NCI-H774 (cell line): ENCODE data around the gene PITRM1.
A peak's percentile ranks its signal among the peaks of the same experiment; 100 is the strongest.
"Not testable (repeated sequence)": the region's sequence is repeated elsewhere in the genome, so short reads cannot be mapped to it uniquely, and the experiment has no call there.

Experiments used
- DNase-seq: peaks from one replicate; lab custom pipeline; 2025; lab: John Stamatoyannopoulos, UW

The PITRM1 gene, protein sequence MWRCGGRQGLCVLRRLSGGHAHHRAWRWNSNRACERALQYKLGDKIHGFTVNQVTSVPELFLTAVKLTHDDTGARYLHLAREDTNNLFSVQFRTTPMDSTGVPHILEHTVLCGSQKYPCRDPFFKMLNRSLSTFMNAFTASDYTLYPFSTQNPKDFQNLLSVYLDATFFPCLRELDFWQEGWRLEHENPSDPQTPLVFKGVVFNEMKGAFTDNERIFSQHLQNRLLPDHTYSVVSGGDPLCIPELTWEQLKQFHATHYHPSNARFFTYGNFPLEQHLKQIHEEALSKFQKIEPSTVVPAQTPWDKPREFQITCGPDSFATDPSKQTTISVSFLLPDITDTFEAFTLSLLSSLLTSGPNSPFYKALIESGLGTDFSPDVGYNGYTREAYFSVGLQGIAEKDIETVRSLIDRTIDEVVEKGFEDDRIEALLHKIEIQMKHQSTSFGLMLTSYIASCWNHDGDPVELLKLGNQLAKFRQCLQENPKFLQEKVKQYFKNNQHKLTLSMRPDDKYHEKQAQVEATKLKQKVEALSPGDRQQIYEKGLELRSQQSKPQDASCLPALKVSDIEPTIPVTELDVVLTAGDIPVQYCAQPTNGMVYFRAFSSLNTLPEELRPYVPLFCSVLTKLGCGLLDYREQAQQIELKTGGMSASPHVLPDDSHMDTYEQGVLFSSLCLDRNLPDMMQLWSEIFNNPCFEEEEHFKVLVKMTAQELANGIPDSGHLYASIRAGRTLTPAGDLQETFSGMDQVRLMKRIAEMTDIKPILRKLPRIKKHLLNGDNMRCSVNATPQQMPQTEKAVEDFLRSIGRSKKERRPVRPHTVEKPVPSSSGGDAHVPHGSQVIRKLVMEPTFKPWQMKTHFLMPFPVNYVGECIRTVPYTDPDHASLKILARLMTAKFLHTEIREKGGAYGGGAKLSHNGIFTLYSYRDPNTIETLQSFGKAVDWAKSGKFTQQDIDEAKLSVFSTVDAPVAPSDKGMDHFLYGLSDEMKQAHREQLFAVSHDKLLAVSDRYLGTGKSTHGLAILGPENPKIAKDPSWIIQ

DNA sequence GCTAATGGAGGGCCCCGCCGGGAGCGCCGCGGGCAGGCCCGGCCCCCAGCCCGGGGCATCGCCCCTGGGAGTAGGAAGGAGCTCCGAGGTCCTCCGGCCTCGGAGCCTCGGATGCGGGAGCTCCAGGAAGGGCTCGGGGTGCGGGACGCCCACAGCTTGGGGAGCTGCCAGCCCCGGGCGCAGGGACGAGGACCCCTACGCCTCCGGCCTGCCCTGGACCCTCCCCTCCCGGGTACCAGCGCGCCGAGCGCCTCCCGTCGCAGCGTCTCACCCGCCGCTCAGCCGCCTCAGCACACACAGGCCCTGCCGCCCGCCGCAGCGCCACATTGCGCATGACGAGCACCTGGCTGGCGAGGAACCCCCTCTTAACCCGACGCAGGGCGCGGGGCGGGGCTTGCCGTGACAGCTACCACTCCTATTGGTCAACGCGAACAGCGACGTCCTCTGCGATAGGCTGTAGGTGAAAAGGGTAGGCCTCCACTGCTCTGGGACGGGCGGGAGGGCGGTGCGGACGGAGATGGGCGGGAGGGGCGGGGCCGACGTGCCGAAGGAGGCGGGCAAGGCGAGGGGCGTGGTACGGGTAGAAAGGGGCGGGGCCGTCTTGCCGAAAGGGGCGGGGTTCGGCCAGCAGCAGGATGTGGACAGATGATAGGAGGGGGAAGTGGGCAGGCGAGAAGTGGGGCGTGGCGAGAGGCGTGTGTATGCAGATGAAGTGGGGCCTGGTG lies at the start of gene PITRM1:
Gene PITRM1, minus strand, starts transcription at position 337 of the 725 bp plus-strand sequence. Its CDS starts 10 bp downstream, at position 327.
- DNase-seq, result peak; percentile 98

DNA sequence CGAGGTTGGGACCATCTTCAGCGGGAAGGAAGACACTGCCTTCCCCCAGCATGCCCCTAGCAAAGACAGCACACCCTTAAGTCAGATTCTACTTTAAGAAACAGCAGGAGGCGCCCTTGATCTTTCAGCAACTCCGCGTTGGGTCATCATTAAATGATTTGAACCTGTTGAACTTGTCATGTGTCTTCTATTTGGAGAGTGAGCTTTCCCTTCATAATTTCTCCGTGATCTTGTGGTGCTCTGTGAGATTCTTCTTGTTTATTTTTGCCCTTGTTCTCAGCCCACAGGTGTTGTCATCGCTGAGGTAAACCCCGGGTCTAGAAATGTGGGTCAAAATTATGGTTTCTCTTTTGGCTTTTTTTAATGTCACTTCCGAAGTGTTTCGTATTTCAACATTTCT lies 49.5 kb upstream of the PITRM1 start:
- no peak for DNase-seq

- DNase-seq, result not testable (repeated sequence)
These were observed 49.0 kb upstream of the PITRM1 start for GRCh38 chr10:3221601-3222000.

GRCh38 chr10:3220853-3221252 lies 48.3 kb upstream of the PITRM1 start:
- DNase-seq, result no peak

- not testable (repeated sequence) for DNase-seq
These were observed 46.5 kb upstream of the PITRM1 start for GRCh38 chr10:3219021-3219628.

DNA sequence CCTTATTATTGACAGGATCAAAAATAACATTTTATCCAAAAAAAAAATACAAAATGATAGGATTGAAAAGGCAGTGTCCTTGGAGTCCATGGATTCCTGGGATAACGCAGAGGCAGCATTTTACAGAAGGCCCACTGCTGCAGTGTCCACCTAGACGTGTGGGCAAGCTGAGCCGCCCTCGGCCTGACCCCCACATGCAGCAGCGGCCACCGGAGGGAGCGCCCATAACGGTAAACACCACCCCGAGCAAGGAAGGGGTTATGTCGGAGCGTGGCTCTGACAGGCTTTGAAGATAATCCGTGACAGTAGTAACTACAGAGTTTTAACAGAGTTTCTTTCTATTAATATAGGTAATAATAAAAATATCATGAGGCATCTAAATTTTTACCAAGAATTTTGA lies 45.3 kb upstream of the PITRM1 start:
- DNase-seq, result no peak

GRCh38 chr10:3217301-3217700 lies 44.7 kb upstream of the PITRM1 start:
- no peak for DNase-seq

GRCh38 chr10:3215153-3215775 lies 42.7 kb upstream of the PITRM1 start:
- no peak for DNase-seq

GRCh38 chr10:3213758-3214515 lies 41.4 kb upstream of the PITRM1 start:
- DNase-seq, result no peak

DNA sequence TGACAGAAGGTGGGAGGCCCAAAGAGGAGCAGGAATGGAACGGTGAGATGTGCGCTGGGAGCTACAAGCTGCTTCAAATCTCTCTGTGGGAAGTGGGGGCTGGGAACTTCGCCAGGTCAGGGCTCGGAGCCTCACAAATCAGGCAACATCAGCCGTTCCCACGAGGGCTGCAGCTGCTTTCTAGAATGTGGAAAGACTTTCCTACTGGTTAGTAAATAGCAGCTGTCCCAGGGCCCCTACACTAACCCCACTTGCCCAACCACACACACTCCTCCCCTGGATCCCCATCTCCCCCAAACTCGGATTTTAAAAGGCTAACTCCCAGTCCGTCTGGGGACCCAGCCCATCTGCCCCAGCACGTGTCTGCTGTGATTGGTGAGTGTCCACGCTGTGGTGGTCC lies 40.6 kb upstream of the PITRM1 start:
- no peak for DNase-seq

DNA sequence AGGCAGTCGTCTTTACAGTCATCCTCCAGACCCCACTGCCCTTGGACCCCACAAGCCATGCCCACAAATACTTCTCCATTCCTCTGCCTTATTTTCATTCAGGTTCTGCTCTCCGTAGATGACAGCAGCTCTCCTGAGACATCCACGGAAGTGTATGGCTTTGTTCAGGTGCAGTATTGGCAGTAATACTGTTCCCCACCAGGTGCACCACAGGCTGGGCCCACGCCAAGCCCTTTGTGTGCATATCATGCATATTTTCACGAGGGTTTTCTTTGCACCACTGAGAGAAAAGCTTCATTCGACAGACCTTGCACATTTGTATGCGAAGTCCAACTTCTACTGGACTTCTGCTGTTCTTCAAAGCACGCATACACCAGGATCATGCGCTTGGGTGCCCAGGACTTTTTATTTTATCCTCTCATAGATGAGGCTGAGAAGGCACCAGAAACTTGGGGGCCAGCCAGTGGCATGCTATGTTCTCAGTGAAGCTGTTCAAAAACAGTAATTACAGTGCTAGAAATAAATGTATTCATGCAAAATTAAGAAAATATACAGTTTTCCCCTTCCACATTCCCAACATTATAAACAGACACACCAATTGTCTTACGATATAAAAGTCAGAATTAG lies 37.8 kb upstream of the PITRM1 start:
- no peak for DNase-seq

DNA sequence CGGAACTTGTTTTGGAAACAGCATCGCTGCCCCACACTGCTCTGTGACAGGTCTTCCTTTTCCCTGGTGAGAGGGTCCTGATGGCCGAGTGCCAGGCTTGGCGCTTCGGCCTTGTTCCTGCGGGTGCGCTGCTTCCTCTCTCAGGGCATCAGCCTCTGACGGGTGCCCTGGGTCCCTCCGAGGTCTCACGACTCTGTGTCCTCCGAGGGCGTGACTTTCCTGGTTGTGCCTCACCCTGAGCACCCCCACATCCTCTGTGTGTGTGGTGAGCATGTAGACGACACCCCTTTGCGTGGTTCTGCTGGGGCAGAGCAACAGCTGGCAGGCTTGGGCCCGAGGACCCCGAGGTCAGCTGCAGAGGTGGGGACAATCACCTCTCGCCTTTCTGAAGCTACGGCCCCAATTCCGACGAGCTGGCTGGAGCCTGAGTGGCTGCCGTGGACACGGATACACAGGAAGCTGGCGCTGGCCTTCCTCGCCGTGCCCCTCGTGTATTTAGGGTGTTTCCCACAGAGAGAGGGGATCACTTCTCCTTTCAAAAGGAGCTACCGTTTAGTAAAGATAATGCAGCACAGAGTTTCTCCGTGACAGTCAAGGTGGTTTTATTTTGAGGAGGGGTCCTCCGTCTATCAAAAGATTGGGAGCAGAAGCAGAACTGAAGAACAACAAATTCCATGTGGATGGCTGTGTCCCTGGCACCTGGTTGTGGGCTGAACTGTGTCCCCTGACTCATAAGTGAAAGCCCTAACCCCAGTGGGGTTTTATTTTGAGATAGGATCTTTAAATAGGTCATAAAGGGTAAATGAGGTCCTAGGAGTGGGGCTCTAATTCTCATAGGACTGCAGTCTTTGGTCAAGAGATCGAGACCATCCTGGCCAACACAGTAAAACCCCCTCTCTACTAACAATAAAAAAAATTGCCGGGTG lies 36.2 kb upstream of the PITRM1 start:
- no peak for DNase-seq

GRCh38 chr10:3207351-3207750 lies 34.8 kb upstream of the PITRM1 start:
- no peak for DNase-seq

- DNase-seq, result no peak
These were observed 34.1 kb upstream of the PITRM1 start for GRCh38 chr10:3206511-3207157.

DNA sequence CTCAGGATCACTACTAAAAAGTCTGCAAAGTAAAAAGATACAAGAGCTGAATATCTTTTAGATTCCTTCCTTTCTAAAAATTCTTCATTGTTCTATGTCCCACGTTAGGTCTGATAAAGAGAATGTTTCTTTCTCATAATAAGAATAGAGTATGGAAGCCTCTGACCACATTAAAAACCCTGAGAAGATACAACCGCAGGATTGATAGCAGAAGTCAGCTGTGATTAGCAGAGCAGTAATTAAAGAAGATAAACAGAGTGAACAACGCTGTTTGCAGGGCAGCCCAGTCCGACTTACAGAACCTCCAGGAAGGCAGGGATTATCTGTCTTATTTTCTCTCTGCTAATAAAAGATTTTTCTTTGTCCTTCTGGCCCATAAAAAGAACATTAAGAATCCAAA lies 31.4 kb upstream of the PITRM1 start:
- DNase-seq, result no peak

- DNase-seq, result no peak
These were observed 30.6 kb upstream of the PITRM1 start for GRCh38 chr10:3203016-3203811.

- DNase-seq, result no peak
These were observed 29.2 kb upstream of the PITRM1 start for GRCh38 chr10:3201796-3202195.
